HG02870 (cell line): ENCODE results near the gene PCA3.

Experiments
- ATAC-seq: cut with Tn5 transposase; IDR thresholded peaks from one replicate; pipeline ENCODE4 v1.9.1; 2021; ENCODE audit warnings: mild to moderate bottlenecking, moderate library complexity; ENCODE audit not compliant: unreplicated experiment

PCA3 gene

DNA sequence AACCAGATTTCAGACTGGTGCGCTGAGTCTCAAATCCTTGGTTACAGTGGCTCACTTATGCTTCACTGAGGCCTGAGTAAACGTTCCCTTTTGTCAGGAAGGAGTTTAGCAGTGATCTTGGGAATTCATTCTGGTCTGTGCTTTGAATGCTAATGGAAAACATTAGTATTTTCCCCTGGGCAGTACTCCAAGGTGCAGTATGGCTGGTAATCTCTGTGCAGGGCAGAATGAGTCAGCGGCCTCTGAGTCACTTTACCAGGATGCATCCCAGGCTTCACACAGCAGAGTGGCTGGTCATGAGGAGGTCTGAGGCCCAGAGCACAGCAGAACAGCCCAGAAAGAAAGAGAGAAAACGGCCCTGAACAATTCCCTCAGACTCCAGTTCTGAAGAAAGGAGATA, 54.0 kb downstream of the PCA3 start:
- ATAC-seq, result no peak

DNA sequence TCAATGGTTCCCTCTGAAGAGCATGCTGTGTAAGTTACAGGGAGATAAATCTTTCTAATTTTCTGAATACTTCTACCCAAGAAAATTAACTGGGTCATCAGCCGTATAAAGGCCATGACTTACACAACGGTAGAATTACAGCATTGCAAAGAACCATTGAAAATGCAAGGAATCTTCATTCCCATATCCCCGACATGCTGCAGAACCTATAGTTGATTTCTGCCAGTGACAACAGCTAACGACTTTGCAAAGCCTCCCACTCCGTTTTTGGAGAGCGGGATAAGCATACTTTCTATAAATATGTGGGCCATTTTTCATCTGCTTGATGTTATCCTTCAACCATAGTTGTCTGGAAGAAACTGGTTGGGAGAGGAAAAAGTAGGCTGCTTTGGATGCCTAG, 56.2 kb downstream of the PCA3 start:
- no peak for ATAC-seq

DNA sequence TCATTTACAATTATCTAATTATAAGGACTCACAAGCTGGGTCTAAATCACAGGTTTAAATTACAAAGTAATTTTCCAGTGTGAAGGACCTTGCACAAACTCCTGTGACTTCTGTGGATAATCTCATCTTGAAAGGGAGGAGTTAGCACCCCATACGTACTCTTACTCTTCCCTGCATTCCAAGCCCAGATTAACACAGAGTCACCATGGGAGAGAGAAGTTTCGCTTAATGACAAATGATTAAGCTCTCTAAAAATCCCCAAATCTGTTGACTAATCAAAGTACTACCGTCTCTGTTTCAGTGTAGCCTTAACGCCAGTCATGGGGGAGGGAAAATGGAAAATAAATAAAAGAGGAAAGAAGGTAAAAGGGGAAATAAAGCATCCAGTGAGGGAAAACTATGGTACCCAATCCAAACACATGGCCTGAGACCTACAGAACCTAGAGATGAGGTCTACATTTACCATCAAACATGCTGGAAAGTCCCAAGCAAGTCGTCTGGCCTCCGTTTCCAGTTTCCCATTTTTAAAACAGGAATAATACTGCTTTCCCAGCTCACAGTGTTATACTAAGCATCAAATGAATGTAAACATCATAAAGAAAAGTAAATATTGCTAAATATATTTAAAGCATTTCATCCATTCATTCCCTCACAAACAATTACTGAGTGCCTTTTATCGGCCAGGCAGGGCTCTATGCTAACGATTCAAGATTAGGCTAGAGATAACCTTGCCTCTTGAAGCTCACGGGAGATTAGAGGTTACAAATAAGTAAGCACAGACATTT, 63.2 kb downstream of the PCA3 start:
- ATAC-seq, result no peak

- no peak for ATAC-seq
Measured at GRCh38 chr9:76828447-76828846, 64.2 kb downstream of the PCA3 start.

DNA sequence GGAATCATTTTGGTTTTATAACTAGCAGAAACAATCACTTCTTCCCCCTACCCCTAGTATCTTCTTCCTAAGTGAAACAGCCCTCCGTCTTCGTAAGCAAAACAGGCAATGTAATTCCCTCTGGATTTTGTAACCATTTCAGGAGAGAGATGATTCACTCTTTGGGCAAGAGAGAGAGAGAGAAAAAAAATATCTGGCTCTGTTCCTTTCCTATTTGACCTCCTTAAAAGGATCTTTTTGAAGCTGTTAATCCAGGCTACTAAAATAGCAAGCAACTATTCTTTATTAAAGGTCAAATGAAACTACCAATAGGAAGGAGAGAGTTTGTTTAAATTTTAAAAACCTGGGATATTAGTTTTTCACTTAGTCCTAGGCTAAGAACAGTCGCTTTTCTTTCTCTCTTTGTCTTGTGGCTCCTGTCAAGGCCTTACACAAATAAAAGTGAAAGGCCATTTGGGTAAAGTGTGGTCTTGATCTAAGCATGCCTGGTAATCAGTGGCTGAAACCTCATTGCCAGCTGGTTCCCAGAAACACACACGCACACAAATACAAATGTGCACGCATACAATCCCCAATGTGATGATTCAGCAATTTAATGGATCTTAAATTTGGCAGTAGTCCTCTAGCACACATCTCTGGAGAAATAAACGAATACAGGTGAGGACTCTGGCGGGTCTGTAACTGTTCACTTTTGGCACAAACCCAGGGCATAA, 71.5 kb downstream of the PCA3 start:
- no peak for ATAC-seq
